NCI-H748 (cell line): ENCODE measurements around the gene SLC35B1.
"Not testable (repeated sequence)": the region's sequence is repeated elsewhere in the genome, so short reads cannot be mapped to it uniquely, and the experiment has no call there.

Experiments
- DNase-seq: peaks from one replicate; lab custom pipeline; 2025; ENCODE audit not compliant: unreplicated experiment; lab: John Stamatoyannopoulos, UW

The SLC35B1 gene

DNA sequence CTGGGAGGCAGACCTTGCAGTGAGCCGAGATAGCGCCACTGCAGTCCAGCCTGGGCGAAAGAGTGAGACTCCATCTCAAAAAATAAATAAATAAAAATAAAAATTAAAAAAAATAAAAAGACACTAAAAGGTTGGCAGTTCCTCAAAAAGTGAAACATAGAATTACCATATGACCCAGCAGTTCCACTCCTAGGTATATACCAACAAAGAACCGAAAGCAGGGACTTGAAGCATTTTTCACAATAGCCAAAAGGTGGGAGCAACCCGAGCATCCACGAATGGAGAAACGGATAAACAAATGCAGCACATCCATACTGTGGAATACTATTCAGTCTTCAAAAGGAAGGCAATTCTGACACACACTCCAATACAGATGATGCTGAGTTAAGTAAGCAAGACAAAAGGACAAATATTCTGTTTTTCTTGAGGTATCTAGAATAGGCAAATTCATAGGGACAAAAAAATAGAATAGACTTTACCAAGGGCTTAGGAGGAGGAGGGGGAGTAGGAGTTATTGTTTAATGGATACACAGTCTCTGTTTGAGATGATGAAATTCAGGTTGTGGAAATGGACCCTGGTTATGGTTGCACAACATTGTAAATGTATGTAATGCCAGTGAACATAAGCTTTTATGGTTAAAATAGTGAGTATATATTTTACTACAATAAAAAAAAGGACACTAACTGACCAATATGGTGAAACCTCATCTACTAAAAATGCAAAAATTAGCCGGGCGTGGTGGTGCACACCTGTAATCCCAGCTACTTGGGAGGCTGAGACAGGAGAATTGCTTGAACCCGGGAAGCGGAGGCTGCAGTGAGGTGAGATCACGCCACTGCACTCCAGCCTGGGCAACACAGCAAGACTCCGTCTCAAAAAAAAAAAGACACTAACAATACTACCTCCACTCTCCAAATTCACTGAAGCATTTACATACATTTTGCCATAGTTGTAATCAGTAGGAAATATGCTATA is 27.0 kb upstream of the SLC35B1 start:
- DNase-seq = no peak

- no peak for DNase-seq
These were observed 23.7 kb upstream of the SLC35B1 start for GRCh38 chr17:49731435-49731831.

- DNase-seq = no peak
These were observed 23.1 kb upstream of the SLC35B1 start for GRCh38 chr17:49730785-49731434.

- no peak for DNase-seq
These were observed 22.5 kb upstream of the SLC35B1 start for GRCh38 chr17:49730078-49730784.

DNA sequence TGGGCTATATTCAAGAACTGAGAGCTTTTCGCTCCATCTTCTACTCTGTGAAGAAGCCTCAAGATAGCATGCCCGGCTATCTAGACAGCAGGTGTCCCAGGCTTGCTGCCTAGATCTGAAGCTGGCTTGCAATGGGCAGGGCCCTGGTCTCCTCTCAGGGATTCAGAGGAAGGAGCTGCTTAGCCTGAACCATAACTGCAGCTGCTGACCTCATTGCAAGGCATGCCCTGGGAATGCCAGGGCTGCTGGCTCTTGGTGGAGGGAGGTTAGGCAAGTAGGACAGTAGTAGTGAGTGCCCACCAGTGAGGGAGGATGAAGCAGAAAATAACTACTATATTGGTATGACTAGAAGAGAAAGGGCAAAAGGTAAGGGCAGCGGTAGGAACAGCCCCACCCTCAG is 21.3 kb upstream of the SLC35B1 start:
- no peak for DNase-seq

DNA sequence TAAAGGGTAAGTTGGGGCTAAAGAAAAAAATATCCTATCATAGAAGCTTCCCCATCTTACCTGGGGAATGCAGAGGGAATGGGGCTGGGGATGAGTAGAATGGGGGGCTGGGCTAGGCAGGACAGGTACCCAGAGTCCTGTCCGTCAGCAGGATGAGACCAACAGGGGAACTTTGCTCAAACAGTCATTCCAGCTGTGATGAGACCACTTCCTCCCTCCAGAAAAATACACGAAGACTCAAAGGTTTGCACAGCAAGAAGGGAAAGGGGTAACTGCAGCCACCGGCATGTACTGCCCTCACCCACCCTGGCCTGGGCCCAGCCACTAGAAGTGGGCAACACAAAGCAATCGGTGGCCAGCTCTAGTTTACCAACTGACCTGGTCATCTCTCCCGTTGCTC is 20.7 kb upstream of the SLC35B1 start:
- DNase-seq = no peak

- no peak for DNase-seq
These were observed 19.6 kb upstream of the SLC35B1 start for GRCh38 chr17:49727380-49727779.

GRCh38 chr17:49725452-49726130 is 17.8 kb upstream of the SLC35B1 start:
- DNase-seq = no peak

DNA sequence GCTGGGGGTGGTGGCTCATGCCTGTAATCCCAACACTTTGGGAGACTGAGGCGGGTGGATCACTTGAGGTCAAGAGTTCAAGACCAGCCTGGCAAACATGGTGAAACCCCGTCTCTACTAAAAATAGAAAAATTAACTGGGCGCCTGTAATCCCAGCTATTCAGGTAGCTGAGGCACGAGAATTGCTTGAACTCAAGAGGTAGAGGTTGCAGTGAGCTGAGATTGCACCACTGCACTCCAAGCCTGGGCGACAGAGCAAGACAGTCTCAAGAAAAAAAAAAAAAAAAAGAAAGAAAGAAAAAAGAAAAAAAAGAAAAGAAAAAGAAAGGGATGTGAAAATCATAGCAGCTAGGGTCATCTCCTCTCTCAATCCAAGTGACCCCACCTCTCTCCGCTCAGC is 16.8 kb upstream of the SLC35B1 start:
- not testable (repeated sequence) for DNase-seq

GRCh38 chr17:49723423-49723822 is 15.7 kb upstream of the SLC35B1 start:
- no peak for DNase-seq

DNA sequence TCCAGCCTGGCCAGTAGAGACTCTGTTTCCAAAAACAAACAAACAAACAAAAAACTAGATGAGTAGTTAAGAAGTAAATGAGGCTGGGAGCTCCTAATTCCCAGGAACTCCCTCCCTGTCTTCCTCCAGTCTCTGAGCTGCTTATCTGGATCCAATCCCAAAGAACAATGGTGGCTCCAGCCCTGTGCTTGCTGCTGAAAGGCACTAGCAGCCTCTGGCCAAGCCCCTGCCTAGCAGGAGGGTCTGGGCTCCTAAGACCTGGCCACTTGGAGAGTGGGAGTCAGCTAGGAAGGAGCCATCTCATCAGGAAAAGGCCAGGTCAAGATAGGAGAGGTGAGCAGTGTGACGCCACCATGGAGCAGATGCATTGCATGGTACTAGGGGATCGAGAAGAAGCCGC is 14.3 kb upstream of the SLC35B1 start:
- no peak for DNase-seq

DNA sequence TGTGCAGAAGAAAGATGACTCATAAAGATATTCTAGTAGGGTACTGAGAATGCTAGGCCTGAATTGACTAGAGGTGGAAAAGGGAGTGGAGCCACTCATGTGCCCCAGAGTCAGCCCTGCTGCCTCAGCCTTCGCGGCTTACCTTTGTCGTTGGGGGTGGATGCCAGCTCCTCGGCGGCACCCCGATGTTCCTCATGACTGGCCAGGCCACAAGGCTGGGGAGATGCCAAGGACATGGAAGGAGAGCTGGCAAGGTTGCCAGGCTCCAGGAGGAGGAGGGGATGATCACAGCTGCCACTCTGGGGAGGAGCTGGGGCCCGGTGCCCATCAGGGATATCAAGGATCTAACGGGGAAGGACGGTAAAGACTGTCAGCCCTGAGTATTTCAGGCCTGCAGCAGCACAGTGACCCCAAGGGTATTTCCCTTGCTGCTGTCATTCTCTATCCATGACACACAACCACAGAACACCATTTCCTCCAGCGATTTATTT is 9.7 kb upstream of the SLC35B1 start:
- no peak for DNase-seq

DNA sequence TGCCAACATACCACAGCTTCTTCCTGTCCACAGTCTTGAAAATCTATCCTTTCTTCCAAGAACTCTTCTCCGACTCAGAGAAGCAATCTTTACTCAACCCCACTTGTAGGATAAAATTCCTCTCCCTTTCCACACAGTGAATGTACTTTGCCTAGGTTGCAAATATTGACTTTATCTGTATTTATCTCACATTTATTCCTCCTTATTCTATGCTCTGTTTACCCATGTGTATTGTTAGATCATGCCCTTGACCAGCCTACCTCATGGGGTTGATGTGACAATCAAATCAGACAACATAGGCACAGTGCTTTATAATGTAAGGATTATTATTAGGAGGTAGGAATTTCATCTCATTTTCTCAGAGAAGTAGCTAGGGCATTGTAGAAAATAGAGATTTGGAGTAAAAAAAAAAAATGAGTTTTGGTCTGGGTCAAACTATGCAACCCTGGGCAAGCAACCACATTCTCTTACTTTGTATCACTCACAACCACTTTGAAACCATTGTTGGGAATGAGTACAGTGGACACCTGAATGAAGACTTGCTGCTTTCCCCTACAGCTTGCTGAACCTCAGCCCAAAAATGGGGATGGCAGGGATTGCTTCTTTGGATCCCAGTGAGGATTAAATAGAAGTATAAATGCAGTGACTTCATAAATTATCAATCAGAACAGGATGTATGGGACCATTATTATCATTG is 9.1 kb upstream of the SLC35B1 start:
- no peak for DNase-seq

DNA sequence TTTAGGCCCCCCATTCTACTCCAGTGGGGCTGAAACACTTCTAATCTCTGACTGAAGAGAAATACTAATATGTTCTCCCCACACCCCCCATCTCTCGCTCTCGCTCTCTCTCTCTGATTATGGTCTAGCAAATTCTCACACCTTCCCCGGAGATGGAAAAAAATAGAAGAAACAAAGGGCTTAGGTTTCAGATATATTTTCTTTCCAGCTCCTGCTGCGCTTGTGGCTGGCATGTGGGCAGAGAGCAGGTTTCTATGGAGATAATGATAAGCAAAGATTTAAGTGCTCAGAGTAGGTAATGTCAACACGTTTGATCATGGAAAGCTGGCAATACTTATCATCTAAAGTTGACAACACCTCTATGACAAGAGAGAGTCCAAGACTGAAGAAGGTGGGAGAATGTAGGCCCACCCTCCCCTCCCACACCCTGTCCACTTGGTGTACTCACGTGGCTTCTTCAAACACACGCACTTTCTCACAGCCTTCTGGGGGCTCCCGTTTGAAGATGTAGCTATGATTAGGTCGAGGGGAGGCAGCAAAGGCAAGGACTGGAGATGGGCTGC is 8.0 kb upstream of the SLC35B1 start:
- DNase-seq = peak; percentile 36

GRCh38 chr17:49715216-49715615 is 7.5 kb upstream of the SLC35B1 start:
- DNase-seq = no peak

DNA sequence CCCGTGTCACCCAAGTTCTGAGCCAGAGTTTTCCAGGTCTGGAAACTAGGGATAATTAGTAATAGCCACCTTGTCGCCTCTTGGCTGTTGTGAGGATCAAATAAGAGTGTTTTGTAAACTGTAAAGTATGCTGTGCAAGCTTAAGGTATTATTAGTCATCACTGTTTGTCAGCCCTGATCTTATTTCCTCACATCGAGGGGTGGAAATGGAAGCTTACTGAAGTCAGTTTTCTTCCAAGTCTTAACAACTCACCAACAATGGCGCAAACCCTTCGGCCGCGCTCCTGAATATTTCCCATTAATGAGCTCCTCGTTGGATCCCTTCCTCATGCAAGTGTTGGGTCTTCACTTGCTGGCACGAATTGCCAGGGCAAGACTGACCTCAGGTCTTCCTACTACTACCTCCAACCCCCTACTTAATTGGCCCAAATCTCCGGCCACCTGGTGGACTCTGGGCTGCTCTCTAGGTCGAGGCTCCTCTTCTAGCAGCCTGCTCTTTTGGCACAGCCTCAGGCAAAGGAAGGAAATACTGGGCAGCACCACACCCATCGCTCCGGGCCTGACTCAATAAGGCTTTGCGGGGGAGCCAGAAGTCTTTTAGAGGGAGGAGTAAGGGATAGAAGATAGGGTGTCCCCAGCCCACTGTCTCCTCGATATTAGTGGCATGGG is 885 bp upstream of the SLC35B1 start:
- DNase-seq = peak; percentile 66

DNA sequence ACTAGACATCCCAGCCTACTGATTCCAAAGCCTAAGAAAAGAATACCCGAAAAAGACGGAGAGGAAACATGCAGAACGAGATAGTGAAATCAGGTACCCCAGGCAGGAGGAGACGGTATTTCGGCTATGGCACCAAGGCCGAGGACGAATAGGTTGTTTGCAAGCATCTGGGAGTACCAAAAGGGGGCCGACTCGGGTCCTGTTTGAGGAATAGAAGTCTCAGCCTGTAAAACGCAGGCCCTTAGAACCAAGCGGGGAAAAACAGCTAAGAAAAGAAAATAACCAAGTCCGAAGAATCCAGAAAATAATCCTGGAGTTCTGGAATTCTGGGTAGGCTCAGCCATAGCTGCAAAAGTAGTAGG is 537 bp downstream of the SLC35B1 start:
- no peak for DNase-seq

- no peak for DNase-seq
These were observed 2.5 kb downstream of the SLC35B1 start for GRCh38 chr17:49705254-49705653.

- peak; percentile 27 for DNase-seq
These were observed 4.0 kb downstream of the SLC35B1 start for GRCh38 chr17:49703557-49704277.
